NCI-H510A (cell line): Measurements from ENCODE around the gene NFATC2.
"Not testable (repeated sequence)": the region's sequence is repeated elsewhere in the genome, so short reads cannot be mapped to it uniquely, and the experiment has no call there.

ENCODE experiments used
- DNase-seq: peaks from one replicate; lab custom pipeline; 2025; lab: John Stamatoyannopoulos, UW

The NFATC2 gene

DNA sequence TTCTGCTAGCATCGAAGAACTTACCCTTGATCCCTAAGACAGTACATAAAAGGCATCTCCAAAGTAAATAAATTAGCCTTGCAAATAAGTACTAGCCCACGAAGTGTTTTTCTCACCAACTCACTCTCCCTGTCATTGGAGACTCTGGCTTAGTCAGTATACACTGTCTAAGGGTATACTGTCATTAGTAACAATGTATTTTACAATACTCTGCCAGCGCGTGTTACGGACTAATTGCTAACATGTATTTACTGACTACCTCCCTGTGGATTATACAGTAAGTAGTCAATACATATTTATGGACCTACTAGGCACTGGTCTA is 72.1 kb downstream of the NFATC2 start:
- no peak for DNase-seq

- peak; percentile 69 for DNase-seq
Measured at GRCh38 chr20:51469578-51470498, 72.7 kb downstream of the NFATC2 start.

- no peak for DNase-seq
Measured at GRCh38 chr20:51469046-51469445, 73.5 kb downstream of the NFATC2 start.

DNA sequence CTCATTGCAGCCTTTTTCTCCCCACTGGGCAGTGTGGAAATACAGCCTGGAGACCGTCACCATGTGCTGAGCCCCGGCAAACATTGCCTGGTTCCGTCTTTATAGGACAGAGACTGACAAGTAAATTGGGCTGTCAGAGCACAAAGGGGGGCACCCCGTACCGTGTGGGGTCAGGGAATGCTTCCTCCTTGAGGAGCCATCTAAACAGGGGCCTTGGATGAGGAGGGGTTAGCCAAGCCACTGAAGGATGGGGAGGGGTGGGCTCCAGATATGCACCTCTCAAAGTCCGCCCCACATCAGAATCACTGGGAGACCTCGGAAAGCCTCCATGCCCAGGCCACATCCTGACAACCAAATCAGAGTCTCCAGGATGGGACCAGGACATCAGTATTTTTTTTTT is 73.9 kb downstream of the NFATC2 start:
- no peak for DNase-seq

- no peak for DNase-seq
Measured at GRCh38 chr20:51467956-51468626, 74.4 kb downstream of the NFATC2 start.

DNA sequence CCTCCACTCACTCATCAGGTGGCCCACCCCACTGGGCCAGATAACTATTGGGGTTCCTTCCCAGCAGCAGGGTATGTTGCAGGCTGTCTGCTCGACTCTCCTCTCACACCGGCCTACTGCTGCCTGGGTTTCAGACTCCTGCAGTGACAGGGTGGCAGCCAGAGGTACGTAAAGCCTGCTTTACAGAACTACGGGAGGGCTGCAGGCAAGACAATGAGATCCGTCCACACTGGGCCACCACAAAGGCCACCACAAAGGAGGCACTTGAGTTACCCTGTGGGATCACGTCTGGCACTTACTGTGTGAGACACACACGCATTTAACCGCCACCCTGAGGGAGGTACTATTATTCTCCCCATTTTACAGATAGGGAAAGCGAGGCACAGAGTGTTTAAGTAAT is 78.5 kb downstream of the NFATC2 start:
- DNase-seq, result no peak

GRCh38 chr20:51463560-51463959 is 79.0 kb downstream of the NFATC2 start:
- DNase-seq, result no peak

DNA sequence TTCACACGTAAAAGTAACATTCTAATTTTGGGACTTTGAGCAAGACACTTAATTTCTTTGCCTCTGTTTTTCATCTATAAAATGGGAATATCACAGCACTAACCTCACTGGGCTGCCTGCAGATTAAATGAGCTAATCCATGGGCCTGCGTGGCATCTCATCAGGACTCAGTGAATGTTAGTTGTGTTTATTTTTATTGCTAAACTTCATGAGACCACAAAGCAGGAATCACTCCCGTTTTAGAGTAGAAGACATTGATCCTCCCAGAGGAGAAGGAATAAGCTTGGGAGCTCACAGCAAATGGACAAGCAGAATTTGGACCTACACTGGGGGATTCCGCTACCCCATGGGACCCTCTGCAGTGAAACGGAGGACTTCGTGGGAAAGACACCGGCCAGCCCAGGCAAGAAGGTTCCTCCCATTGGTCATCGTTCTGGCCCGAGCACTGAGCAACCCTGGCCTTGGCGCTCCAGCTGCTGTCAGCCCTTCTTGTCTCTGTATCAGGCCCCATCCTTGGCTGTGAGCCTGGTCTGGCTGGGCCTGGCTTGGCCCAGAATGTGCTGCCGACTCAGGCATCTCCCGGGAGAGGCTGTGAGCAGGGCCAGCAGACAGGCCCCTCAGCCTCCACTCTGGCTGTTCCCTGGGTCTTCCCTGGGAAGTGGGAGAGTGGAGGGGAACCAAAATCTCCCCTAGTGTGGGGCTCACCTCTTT is 79.8 kb downstream of the NFATC2 start:
- DNase-seq, result no peak

GRCh38 chr20:51461846-51462245 is 80.7 kb downstream of the NFATC2 start:
- DNase-seq, result not testable (repeated sequence)

DNA sequence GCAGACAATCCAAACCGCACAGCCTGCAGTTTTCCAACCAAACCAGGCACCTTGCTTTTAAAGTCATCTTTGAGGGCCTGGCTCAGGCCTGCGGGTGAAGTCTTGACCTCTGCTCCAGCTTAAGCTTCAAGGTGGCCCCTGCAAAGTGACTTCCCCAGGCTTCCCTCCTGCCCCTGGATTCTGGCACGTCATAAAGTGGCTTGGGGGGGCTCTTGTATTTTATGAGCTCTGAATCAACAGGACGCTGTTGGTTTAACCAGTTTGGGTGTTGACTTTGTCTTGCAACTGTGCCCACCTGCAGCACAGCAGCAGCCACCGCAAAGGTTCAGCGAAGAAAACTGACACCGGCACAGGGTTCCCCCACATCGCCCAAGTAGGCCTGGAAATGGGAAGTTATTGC is 81.2 kb downstream of the NFATC2 start:
- no peak for DNase-seq

DNA sequence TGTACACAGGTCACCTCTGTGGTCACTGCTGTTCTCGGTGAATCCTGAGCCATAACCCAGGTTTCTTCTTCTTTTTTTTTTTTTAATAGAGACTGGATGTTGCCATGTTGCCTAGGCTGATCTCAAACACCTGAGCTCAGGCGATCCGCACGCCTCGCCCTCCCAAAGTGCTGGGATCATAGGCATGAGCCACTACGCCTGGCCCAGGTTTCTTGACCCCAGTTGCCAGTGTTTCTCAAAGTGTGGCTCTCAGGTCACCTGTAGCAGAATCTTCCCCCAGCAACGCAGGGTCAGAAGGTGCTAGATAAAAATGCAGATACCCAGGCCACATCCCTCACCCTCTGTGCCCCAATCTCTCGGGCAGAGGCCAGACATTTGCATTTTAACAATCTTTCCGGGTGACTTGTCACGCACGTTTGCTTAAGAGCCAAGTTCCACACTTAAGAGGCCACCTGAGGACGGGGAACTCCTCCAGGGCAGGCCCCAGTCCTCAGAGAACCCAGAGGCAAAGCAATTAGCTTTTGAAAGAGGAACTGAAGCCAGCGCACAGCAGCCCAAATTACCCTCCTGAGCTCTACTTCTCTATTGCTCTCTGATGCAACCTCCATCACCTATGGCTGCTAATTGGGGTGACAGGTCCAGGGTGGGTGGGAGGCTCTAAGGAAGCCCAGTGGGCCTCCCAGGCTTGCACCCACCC is 81.8 kb downstream of the NFATC2 start:
- DNase-seq, result no peak

- no peak for DNase-seq
Measured at GRCh38 chr20:51460163-51460562, 82.4 kb downstream of the NFATC2 start.

GRCh38 chr20:51458751-51459439 is 83.6 kb downstream of the NFATC2 start:
- no peak for DNase-seq

GRCh38 chr20:51457533-51457932 is 85.0 kb downstream of the NFATC2 start:
- DNase-seq, result no peak

DNA sequence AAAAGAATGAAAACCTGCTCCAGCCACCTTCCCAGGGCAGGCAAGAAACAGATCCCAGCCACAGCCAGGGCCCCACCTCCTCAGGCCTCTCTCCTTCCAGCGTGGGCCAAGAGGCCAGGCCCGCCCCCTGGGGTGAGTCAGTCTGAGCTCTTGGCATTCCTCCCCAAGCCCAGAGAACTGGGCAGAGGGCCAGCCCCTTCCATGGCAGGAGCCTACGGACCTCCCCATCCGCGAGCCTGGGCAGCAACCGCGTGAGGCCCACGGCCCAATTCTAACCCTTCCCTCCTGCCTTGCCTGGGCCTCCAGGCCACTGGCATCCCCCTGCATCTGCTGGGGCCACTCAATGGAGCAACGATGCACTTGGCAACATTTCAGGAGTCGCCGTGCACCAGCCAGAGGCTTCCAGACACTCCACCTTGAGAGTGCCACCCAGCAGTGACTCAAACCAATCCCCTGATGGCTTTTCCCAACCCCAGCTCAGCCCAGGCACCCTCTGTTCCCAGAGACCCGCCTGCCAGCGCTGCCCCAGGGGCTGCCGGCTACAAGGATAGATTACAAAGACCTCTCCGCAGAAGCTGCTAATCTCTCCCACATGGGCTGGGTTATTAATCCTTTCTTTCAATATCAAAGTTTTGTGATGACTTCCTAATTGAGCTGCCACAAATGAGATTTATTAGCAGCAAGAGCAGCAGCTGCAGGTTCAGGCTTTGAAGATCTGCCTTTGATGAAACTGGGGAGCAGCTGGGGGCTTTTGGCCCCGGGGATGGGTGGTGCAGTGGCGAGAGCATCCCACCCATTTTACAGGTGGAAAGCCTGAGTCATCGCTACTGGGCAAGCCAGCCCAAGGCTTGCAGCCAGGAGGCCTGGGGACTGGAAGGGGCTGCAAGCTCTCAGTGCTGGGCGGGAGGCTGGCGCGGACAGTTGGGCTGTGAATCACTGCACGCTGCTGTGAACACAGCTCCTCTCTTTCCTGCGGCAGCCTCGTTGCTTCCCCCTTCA is 85.7 kb downstream of the NFATC2 start:
- peak; percentile 76 for DNase-seq

GRCh38 chr20:51454250-51454865 is 88.2 kb downstream of the NFATC2 start:
- no peak for DNase-seq

GRCh38 chr20:51452734-51453365 is 89.7 kb downstream of the NFATC2 start:
- no peak for DNase-seq

DNA sequence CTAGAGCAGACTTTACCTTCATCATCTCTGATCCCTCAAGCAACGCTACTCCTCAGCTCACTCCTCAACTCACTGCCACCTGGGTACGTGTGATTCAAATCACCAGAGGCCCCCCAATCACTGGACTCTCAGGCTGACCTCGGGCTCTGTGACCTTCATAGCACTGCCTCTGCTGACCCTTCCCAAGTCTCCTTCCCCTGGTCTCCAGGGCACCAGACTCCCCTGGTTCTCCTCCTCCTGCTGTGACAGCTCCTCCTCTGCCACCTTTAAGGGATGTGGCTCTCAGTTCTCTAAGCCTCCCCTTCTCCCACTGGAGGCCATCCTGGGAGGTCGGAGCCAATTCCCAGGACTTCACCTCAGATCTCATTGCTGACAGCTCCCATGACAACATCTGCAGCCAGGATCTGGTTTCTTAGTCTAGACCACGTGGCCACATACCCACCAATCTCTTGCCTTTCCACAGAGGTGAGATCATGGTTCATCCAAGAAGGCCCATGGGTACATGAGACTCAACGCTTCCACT is 90.4 kb downstream of the NFATC2 start:
- DNase-seq, result no peak

DNA sequence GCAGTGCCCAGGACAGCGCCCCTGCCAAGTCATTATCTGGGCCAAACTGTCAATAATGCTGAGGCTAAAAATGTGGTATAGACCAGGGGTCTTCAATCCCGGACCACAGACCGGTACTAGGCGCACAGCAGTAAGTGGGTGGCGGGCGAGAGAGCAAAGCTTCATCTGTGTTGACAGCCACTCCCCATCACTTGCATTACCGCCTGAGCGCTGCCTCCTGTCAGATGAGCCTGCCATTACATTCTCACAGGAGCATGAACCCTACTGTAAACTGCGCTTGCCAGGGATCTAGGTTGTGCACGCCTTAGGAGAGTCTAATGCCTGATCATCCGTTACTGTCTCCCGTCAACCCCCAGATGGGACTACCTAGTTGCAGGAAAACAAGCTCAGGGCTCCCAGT is 91.0 kb downstream of the NFATC2 start:
- DNase-seq, result no peak
